SK-N-SH treated with all-trans-retinoic acid at 6 μM for 48 hours (cell line): ENCODE data around the gene AKAP6.
A peak's percentile ranks its signal among the peaks of the same experiment; 100 is the strongest.

Source experiments
- ATAC-seq: fragments of 200-7000 bp; cut with Tn5 transposase; 3 replicates; pipeline ENCODE4 v1.9.1; 2020; ENCODE audit warnings: mild to moderate bottlenecking, moderate library complexity
- ARNTL ChIP-seq: fragments of 450-650 bp; formaldehyde crosslinking; IDR thresholded peaks from 2 replicates; pipeline ENCODE4 v1.5.0; 2020; ENCODE audit warnings: low read depth, mild to moderate bottlenecking, moderate library complexity, borderline replicate concordance
- BACH2 ChIP-seq: fragments of 250-450 bp; sonication (Bioruptor Pico); IDR thresholded peaks from 2 replicates; pipeline ENCODE4 v1.9.0; 2021; ENCODE audit warnings: mild to moderate bottlenecking, borderline replicate concordance
- CSDC2 ChIP-seq: fragments of 250-450 bp; sonication (Bioruptor Pico); IDR thresholded peaks from 2 replicates; pipeline ENCODE4 v1.5.0; 2020; ENCODE audit warnings: mild to moderate bottlenecking, moderate library complexity
- GLIS3 ChIP-seq: fragments of 250-450 bp; sonication (Bioruptor Pico); IDR thresholded peaks from 2 replicates; pipeline ENCODE4 v1.5.0; 2020; ENCODE audit warnings: mild to moderate bottlenecking, moderate library complexity
- ISL1 ChIP-seq: fragments of 250-450 bp; sonication (Bioruptor Pico); IDR thresholded peaks from 2 replicates; pipeline ENCODE4 v2.1.2; 2022; ENCODE audit warnings: mild to moderate bottlenecking, moderate library complexity
- OSR1 ChIP-seq: fragments of 250-450 bp; sonication (Bioruptor Pico); IDR thresholded peaks from 2 replicates; pipeline ENCODE4 v1.8.0; 2022; ENCODE audit warnings: moderate library complexity, mild to moderate bottlenecking, inconsistent platforms
- PPARA ChIP-seq: fragments of 250-450 bp; sonication (Bioruptor Pico); IDR thresholded peaks from 2 replicates; pipeline ENCODE4 v1.5.0; 2020; ENCODE audit warnings: mild to moderate bottlenecking, borderline replicate concordance
- RARB ChIP-seq: fragments of 250-450 bp; sonication (Bioruptor Pico); IDR thresholded peaks from 2 replicates; pipeline ENCODE4 v1.8.0; 2021; ENCODE audit warnings: mild to moderate bottlenecking, moderate library complexity
- SNAI2 ChIP-seq: fragments of 250-450 bp; sonication (Bioruptor Pico); IDR thresholded peaks from 2 replicates; pipeline ENCODE4 v1.5.0; 2020; ENCODE audit warnings: mild to moderate bottlenecking, moderate library complexity
- ZC3H10 ChIP-seq: fragments of 250-450 bp; sonication (Bioruptor Pico); IDR thresholded peaks from 2 replicates; pipeline ENCODE4 v1.5.1; 2021; ENCODE audit warnings: mild to moderate bottlenecking, moderate library complexity
- ZFP30 ChIP-seq: fragments of 450-650 bp; formaldehyde crosslinking; IDR thresholded peaks from 2 replicates; pipeline ENCODE4 v1.5.0; 2022; ENCODE audit warnings: mild to moderate bottlenecking, moderate library complexity
- ZNF8 ChIP-seq: fragments of 450-650 bp; formaldehyde crosslinking; IDR thresholded peaks from 2 replicates; pipeline ENCODE4 v1.5.0; 2020; ENCODE audit warnings: mild to moderate bottlenecking, moderate library complexity
- TF ChIP-seq, protein P1 (sequence below): fragments of 250-450 bp; sonication (Bioruptor Pico); IDR thresholded peaks from 2 replicates; pipeline ENCODE4 v1.8.0; 2020; ENCODE audit warnings: mild to moderate bottlenecking, moderate library complexity, borderline replicate concordance
- TF ChIP-seq, protein P2 (sequence below): fragments of 250-450 bp; sonication (Bioruptor Pico); IDR thresholded peaks from 2 replicates; pipeline ENCODE4 v1.5.1; 2020; ENCODE audit warnings: low read depth, mild to moderate bottlenecking, moderate library complexity
- TF ChIP-seq, protein P3 (sequence below): fragments of 250-450 bp; sonication (Bioruptor Pico); IDR thresholded peaks from 2 replicates; pipeline ENCODE4 v1.8.0; 2021; ENCODE audit warnings: low read depth, mild to moderate bottlenecking, moderate library complexity, borderline replicate concordance
- TF ChIP-seq, protein P4 (sequence below): fragments of 250-450 bp; sonication (Bioruptor Pico); IDR thresholded peaks from 2 replicates; pipeline ENCODE4 v1.5.0; 2020; ENCODE audit warnings: mild to moderate bottlenecking, moderate library complexity

AKAP6 gene

DNA sequence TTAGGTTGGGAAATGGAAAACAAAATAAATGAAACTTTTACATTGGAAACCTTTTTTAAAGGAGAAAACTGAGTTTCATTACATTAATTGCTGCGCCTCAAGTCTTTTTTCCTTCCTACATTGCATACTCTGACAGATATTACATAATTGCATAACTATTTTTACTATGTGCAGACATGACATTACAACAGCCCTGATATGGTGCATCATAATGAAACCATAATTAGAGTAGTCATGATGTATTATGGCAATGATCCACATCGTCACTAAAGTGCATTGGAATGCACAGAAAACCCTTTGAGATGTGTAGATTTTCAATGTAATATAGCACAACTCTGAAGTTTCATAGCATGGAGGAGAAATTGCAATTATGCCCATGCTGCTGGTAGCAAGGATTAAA lies 391.8 kb downstream of the AKAP6 start:
- TF ChIP-seq, protein P1, sequence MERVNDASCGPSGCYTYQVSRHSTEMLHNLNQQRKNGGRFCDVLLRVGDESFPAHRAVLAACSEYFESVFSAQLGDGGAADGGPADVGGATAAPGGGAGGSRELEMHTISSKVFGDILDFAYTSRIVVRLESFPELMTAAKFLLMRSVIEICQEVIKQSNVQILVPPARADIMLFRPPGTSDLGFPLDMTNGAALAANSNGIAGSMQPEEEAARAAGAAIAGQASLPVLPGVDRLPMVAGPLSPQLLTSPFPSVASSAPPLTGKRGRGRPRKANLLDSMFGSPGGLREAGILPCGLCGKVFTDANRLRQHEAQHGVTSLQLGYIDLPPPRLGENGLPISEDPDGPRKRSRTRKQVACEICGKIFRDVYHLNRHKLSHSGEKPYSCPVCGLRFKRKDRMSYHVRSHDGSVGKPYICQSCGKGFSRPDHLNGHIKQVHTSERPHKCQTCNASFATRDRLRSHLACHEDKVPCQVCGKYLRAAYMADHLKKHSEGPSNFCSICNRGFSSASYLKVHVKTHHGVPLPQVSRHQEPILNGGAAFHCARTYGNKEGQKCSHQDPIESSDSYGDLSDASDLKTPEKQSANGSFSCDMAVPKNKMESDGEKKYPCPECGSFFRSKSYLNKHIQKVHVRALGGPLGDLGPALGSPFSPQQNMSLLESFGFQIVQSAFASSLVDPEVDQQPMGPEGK (CRISPR knock-in tag), result no peak
- TF ChIP-seq, protein P2, sequence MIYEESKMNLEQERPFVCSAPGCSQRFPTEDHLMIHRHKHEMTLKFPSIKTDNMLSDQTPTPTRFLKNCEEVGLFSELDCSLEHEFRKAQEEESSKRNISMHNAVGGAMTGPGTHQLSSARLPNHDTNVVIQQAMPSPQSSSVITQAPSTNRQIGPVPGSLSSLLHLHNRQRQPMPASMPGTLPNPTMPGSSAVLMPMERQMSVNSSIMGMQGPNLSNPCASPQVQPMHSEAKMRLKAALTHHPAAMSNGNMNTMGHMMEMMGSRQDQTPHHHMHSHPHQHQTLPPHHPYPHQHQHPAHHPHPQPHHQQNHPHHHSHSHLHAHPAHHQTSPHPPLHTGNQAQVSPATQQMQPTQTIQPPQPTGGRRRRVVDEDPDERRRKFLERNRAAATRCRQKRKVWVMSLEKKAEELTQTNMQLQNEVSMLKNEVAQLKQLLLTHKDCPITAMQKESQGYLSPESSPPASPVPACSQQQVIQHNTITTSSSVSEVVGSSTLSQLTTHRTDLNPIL, result peak; percentile 83
- no peak for TF ChIP-seq ZFP30 (CRISPR knock-in tag)
- peak; percentile 87 for TF ChIP-seq ISL1 (CRISPR knock-in tag)

DNA sequence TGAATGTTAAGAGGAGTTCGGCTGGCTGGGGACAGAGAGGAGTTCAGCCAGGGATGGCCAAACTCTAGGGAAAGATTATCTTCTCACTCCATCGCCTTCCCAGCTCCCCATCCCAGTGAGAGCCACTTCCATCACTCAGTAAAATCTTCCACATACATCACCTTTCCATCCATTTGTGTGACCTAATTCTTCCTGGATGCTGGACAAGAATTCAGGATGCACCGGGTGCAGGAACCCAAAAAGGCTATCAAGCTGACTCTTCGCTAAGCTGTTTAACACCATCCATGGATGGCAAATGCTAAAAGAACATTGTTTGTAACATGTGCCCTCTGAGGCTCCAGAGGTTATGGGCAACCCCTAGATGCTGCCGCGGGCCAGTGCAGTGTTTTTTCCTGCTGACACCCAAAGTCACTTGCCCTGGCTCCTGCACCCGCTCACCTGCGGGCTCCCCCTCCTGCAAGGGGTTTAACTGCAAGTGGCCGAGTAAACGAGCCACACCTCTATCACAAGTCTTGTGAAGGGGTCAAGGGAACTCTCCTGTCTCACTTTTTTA lies 393.6 kb downstream of the AKAP6 start:
- ATAC-seq, result no peak

More for the DNA sequence above, 391.8 kb downstream of the AKAP6 start:
- peak; percentile 69 for ATAC-seq

DNA sequence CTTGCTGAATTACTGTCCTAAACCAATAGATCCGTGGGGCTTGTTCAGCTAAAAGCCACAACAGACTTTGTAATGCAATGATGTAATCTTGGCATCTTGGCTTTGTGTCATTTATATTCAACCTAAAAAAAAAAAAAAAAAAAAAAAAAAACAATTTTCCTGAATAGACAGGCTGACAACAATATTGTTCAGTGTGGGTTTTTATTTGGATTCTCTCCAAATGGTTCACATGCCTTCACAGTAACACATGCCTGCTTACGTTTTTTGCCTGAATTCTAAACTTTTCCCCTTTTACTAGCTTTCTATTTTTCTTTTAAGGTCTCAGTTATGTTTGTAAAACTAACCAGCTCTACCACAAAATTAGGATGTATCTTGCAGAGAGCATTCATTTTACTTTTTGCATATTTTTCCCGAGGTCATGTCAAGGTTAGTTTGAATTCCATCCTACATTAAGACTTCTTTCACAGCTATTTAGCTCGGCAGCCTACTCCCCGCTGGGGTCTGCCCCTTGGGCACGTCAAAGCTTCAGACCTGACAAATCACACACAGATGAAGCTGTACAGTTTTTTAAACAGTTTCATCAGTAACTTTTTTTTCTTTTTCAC lies 395.9 kb downstream of the AKAP6 start:
- TF ChIP-seq ARNTL (CRISPR knock-in tag) (no peak), ISL1 (CRISPR knock-in tag) (peak; percentile 24), OSR1 (CRISPR knock-in tag) (no peak), RARB (CRISPR knock-in tag) (no peak)
- TF ChIP-seq, protein P3, sequence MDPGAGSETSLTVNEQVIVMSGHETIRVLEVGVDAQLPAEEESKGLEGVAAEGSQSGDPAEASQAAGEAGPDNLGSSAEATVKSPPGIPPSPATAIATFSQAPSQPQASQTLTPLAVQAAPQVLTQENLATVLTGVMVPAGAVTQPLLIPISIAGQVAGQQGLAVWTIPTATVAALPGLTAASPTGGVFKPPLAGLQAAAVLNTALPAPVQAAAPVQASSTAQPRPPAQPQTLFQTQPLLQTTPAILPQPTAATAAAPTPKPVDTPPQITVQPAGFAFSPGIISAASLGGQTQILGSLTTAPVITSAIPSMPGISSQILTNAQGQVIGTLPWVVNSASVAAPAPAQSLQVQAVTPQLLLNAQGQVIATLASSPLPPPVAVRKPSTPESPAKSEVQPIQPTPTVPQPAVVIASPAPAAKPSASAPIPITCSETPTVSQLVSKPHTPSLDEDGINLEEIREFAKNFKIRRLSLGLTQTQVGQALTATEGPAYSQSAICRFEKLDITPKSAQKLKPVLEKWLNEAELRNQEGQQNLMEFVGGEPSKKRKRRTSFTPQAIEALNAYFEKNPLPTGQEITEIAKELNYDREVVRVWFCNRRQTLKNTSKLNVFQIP (CRISPR knock-in tag), result no peak
- TF ChIP-seq, all 23 proteins: peak for 1
- ATAC-seq, result peak; percentile 84

More for the DNA sequence above, 393.6 kb downstream of the AKAP6 start:
- no peak for TF ChIP-seq GLIS3
- no peak for TF ChIP-seq CSDC2
- TF ChIP-seq, protein P4, sequence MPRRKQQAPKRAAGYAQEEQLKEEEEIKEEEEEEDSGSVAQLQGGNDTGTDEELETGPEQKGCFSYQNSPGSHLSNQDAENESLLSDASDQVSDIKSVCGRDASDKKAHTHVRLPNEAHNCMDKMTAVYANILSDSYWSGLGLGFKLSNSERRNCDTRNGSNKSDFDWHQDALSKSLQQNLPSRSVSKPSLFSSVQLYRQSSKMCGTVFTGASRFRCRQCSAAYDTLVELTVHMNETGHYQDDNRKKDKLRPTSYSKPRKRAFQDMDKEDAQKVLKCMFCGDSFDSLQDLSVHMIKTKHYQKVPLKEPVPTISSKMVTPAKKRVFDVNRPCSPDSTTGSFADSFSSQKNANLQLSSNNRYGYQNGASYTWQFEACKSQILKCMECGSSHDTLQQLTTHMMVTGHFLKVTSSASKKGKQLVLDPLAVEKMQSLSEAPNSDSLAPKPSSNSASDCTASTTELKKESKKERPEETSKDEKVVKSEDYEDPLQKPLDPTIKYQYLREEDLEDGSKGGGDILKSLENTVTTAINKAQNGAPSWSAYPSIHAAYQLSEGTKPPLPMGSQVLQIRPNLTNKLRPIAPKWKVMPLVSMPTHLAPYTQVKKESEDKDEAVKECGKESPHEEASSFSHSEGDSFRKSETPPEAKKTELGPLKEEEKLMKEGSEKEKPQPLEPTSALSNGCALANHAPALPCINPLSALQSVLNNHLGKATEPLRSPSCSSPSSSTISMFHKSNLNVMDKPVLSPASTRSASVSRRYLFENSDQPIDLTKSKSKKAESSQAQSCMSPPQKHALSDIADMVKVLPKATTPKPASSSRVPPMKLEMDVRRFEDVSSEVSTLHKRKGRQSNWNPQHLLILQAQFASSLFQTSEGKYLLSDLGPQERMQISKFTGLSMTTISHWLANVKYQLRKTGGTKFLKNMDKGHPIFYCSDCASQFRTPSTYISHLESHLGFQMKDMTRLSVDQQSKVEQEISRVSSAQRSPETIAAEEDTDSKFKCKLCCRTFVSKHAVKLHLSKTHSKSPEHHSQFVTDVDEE (CRISPR knock-in tag), result no peak
- TF ChIP-seq BACH2 (CRISPR knock-in tag), result no peak
- TF ChIP-seq ISL1 (CRISPR knock-in tag), result no peak
- TF ChIP-seq PPARA (CRISPR knock-in tag), result no peak
- TF ChIP-seq ZC3H10, result no peak
- TF ChIP-seq, protein P1 (CRISPR knock-in tag), result no peak
- TF ChIP-seq RARB (CRISPR knock-in tag), result no peak
- TF ChIP-seq OSR1 (CRISPR knock-in tag), result no peak
- TF ChIP-seq, protein P3 (CRISPR knock-in tag), result no peak

DNA sequence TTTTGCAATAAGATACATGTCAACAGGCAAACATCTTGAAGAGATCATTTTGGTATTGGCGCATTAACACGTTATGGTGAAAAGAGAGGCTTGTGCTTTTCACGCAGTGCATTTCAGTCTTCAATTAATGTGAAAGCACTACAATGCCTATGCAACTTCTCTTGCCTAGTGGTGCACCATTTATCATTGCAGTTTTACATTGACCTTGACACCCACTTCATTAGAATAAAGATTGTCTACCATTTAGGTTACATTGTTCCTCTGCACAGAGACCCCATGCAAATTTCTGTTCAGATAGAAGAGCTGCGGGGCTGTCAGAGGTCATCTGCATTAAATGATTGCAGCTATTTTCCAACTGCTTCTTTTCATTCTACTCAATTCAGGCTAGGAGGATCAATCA lies 397.4 kb downstream of the AKAP6 start:
- ATAC-seq, result no peak
- no peak for TF ChIP-seq ISL1 (CRISPR knock-in tag)
- TF ChIP-seq SNAI2 (CRISPR knock-in tag), result no peak
- no peak for TF ChIP-seq ARNTL (CRISPR knock-in tag)
- no peak for TF ChIP-seq ZC3H10
- TF ChIP-seq, protein P2, result no peak
- TF ChIP-seq PPARA (CRISPR knock-in tag), result no peak
- no peak for TF ChIP-seq ZNF8 (CRISPR knock-in tag)
- TF ChIP-seq, protein P1 (CRISPR knock-in tag), result no peak
- no peak for TF ChIP-seq CSDC2
